HepG2 (cell line): Measurements from ENCODE around the gene VWA7. TPM values are rescaled to one million over a fixed set of nuclear protein-coding genes. Genes with fewer than 3 reads are reported as not detected.

Experiments
- ARNT ChIP-seq: fragments of 450-650 bp; IDR thresholded peaks from 2 replicates; pipeline ENCODE4 v1.6.1; 2017
- ATF1 ChIP-seq: IDR thresholded peaks from 2 replicates; pipeline ENCODE4 v1.6.1; 2016; ENCODE audit warnings: mild to moderate bottlenecking, control low read depth
- TFAP4 ChIP-seq: sonication (generic); IDR thresholded peaks from 2 replicates; pipeline ENCODE4 v1.6.1; 2016; ENCODE audit warnings: low read depth, borderline replicate concordance
- ZBTB40 ChIP-seq, 2 experiments: fragments of 450-650 bp in 1 of 2; sonication (generic) in 1 of 2; formaldehyde crosslinking in 1 of 2; IDR thresholded peaks; 2 replicates each; pipeline versions ENCODE4 v1.6.1 to v1.8.0; 2016 to 2022; ENCODE audit warnings: antibody characterized with exemption in 1 of 2, mild to moderate bottlenecking in 1 of 2, missing genetic modification reagents in 1 of 2
- ZGPAT ChIP-seq: IDR thresholded peaks from 2 replicates; pipeline ENCODE4 v1.6.1; 2016; ENCODE audit warnings: mild to moderate bottlenecking
- ZKSCAN8 ChIP-seq: IDR thresholded peaks from 2 replicates; pipeline ENCODE4 v1.6.1; 2016; ENCODE audit warnings: borderline replicate concordance, missing genetic modification reagents, missing compliant biosample characterization
- ZNF468 ChIP-seq: sonication (generic); formaldehyde crosslinking; IDR thresholded peaks from 2 replicates; pipeline ENCODE4 v1.8.0; 2022; ENCODE audit warnings: mild to moderate bottlenecking, moderate library complexity, missing genetic modification reagents
- ZNF552 ChIP-seq: sonication (generic); formaldehyde crosslinking; IDR thresholded peaks from 2 replicates; pipeline ENCODE4 v1.9.0; 2022; ENCODE audit warnings: missing genetic modification reagents, mild to moderate bottlenecking, borderline replicate concordance
- ZNF782 ChIP-seq: sonication (generic); formaldehyde crosslinking; IDR thresholded peaks from 2 replicates; pipeline ENCODE4 v1.4.0; 2020; ENCODE audit warnings: missing genetic modification reagents, mild to moderate bottlenecking, borderline replicate concordance
- ZNF792 ChIP-seq: IDR thresholded peaks from 2 replicates; pipeline ENCODE4 v1.6.1; 2016
- polyA plus RNA-seq, 8 experiments: library from polyadenylated mRNA; depleted of rRNA in 3 of 8; stranded (reverse) in 7 of 8; unstranded in 1 of 8; fragments of >200 nt; fragmentation: Illumina TruSeq in 4 of 8; extraction: Trizol in 4 of 8; gene quantifications; 2 replicates each; pipeline versions ENCODE4 v1.2.1 to v1.2.3, GENCODE V29; 2011 to 2016; ENCODE audit warnings: low read depth in 4 of 8, missing spikeins in 1 of 8, mixed read lengths in 1 of 8; ENCODE audit not compliant: insufficient read depth in 1 of 8
- total RNA-seq, 5 experiments: library from RNA; depleted of rRNA; stranded (reverse); fragments of >200 nt; fragmentation: Illumina TruSeq; extraction: Trizol; gene quantifications; 2 replicates each; pipeline ENCODE4 v1.2.3, GENCODE V29; 2016; ENCODE audit warnings: low read depth in 1 of 5
- TF ChIP-seq, protein P1 (sequence below): sonication (generic); formaldehyde crosslinking; IDR thresholded peaks from 2 replicates; pipeline ENCODE4 v1.9.0; 2022; ENCODE audit warnings: missing genetic modification reagents, mild to moderate bottlenecking, borderline replicate concordance

VWA7 gene
- total and polyA plus RNA-seq, 2 of the 13 experiments (the other 11 are each of a cell fraction or from before 2014, with no cell fraction given), result 0.86 to 3.3 TPM

- TF ChIP-seq, protein P1, sequence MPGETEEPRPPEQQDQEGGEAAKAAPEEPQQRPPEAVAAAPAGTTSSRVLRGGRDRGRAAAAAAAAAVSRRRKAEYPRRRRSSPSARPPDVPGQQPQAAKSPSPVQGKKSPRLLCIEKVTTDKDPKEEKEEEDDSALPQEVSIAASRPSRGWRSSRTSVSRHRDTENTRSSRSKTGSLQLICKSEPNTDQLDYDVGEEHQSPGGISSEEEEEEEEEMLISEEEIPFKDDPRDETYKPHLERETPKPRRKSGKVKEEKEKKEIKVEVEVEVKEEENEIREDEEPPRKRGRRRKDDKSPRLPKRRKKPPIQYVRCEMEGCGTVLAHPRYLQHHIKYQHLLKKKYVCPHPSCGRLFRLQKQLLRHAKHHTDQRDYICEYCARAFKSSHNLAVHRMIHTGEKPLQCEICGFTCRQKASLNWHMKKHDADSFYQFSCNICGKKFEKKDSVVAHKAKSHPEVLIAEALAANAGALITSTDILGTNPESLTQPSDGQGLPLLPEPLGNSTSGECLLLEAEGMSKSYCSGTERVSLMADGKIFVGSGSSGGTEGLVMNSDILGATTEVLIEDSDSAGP (CRISPR knock-in tag), result peak; percentile 97
- TF ChIP-seq ZNF552 (peak; percentile 83; the same call in 1 of the 2 replicates), ZBTB40 (IDR thresholded peaks at IDR 0.05) (no peak), ZBTB40 (CRISPR knock-in tag; IDR thresholded peaks at IDR 0.05) (peak; percentile 86; the same call in 1 of the 2 replicates), ZGPAT (peak; percentile 97), ZNF468 (CRISPR knock-in tag) (peak; percentile 83; the same call in 1 of the 2 replicates), TFAP4 (no peak), ATF1 (peak; percentile 98), ZNF782 (CRISPR knock-in tag) (peak; percentile 95), ARNT (no peak), ZKSCAN8 (peak; percentile 58; the same call in 1 of the 2 replicates), ZNF792 (CRISPR knock-in tag) (peak; percentile 93)
These were observed 29.5 kb upstream of the VWA7 start, which contains the start of gene LSM2 (continued) for GRCh38 chr6:31806470-31807272.
